ENCODE data around the gene CNTFR. TPM values are rescaled to one million over a fixed set of nuclear protein-coding genes. Genes with fewer than 3 reads are reported as not detected.

The CNTFR gene
- total and polyA plus RNA-seq, 10 donors: 2.8 to 46.8 (median 15.9) TPM

DNA sequence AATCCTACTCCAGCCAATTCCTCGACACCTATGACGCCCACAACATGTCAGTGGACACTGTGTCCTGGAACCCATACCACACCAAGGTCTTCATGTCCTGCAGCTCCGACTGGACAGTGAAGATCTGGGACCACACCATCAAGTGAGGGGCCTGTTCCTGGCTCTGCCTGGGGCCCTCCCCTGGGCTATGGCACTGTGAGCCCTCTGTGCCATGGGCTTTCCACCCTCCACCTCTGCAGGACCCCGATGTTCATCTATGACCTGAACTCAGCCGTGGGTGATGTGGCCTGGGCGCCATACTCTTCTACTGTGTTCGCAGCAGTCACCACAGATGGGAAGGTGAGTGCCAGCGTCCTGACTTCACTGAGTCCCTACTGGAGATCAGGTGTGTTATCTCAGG lies 75.1 kb downstream of the CNTFR start:
- Histone ChIP-seq H3K4me3 (no peak overlapping the region), H3K36me3 (no peaks in the 10 kb centered on the region), H3K9me3 (no peaks in the 10 kb centered on the region), H3K27ac (no peak overlapping the region), H3K4me1 (no peaks in the 10 kb centered on the region), H3K27me3 (replicated peaks in 1 of 7) (no peaks in the 10 kb centered on the region)
- 74 to 94% (median 89%) methylated on average over 5 to 8 of the region's 8 CpGs for WGBS, 5 donors
- intact Hi-C loops (cut with DNase I; ENCODE audit: low total_unique reads): no loop called here
- TF ChIP-seq, protein P1, sequence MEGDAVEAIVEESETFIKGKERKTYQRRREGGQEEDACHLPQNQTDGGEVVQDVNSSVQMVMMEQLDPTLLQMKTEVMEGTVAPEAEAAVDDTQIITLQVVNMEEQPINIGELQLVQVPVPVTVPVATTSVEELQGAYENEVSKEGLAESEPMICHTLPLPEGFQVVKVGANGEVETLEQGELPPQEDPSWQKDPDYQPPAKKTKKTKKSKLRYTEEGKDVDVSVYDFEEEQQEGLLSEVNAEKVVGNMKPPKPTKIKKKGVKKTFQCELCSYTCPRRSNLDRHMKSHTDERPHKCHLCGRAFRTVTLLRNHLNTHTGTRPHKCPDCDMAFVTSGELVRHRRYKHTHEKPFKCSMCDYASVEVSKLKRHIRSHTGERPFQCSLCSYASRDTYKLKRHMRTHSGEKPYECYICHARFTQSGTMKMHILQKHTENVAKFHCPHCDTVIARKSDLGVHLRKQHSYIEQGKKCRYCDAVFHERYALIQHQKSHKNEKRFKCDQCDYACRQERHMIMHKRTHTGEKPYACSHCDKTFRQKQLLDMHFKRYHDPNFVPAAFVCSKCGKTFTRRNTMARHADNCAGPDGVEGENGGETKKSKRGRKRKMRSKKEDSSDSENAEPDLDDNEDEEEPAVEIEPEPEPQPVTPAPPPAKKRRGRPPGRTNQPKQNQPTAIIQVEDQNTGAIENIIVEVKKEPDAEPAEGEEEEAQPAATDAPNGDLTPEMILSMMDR (IDR thresholded peaks at IDR 0.05 in 8 of 11, conservative IDR thresholded peaks at IDR 0.05 in 3 of 11): no peak
- TF ChIP-seq POLR2AphosphoS5 (IDR thresholded peaks at IDR 0.05) (no peak), POLR2A (IDR thresholded peaks at IDR 0.05) (no peak)
- DNase-seq: no peak

DNA sequence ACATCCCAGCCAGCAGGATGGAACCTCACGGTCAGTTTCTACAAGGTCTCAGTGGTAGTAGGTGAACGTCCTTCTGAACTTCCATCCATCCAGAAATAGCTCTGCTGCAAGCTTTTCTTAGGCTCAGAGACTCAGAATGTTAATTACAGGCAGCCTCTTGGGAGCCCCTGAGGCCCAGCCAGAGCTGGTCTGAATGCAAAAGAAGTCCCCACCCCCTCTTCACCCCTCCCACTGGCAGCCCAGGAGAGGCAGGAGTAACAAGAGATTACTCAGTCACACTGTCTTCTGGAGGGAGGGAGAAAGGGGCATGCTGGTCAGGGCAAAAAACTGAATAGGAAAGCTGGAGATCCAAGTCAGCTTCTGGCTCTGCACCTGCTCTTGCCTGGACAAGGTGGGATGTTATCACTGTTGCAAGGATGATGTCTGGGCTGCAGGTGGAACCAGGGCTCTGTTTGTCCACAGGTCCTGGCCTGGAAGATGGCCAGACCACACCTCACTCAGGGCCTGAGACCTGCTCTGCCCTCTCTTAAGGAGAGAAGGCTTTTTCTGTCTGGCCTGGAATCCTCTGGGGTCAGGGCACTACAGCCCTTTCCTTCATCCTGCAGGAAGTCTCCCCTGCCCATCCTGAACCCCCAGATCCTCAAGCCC lies 75.8 kb downstream of the CNTFR start:
- TF ChIP-seq, protein P1 (IDR thresholded peaks at IDR 0.05 in 8 of 11, conservative IDR thresholded peaks at IDR 0.05 in 3 of 11): no peak
- TF ChIP-seq POLR2A (IDR thresholded peaks at IDR 0.05) (no peak), POLR2AphosphoS5 (IDR thresholded peaks at IDR 0.05) (no peak)
- no peak for DNase-seq

DNA sequence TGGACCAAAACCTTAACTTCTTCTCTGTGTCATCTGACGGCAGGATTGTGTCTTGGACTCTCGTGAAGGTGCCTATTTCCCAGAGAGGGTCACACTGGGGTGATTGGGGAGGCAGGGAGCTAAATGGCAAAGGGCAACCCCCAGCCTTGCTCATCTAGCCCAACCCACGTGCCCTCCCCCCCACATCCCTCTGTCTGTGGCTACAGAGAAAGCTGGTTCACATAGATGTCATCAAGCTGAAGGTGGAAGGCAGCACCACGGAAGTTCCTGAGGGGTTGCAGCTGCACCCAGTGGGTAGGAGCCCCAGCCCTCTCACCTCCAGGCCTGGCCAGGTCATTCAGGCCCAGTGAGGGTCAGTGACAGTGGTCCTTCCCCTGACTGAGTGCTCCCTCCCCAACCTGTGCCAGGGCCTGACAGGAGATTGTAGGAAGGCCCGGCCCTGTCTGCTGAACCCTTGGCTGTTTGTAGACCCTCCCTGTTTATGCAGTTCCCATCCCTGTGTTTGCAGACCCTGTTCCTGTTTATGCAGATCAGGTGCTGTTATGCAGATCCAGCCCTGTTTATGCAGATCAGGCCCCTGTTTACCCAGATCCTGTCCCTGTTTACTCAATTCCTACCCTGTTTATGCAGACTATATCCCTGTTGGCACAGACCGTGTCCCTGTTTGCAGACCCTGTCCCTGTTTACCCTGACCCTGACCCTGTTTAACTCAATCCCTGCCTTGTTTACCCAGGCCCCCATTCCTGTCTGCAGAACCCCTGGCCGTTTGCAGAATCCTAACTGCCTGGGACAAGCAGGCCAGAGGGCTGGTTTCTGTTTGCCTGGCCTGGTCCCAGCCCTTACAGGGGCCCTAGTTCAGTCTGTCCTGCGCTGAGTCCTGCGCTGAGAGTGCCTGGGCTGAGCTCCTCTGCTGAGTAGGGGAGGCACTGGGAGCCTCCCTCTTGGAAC lies 77.1 kb downstream of the CNTFR start:
- intact Hi-C loops (cut with DNase I; ENCODE audit: low total_unique reads): no loop called here
- H3K27ac ChIP-seq: no peak overlapping the region
- no peaks in the 10 kb centered on the region for H3K9me3 ChIP-seq
- H3K4me1 ChIP-seq: no peaks in the 10 kb centered on the region
- no peak overlapping the region for H3K4me3 ChIP-seq
- no peaks in the 10 kb centered on the region for H3K36me3 ChIP-seq
- no peak for DNase-seq
- TF ChIP-seq, protein P1 (IDR thresholded peaks at IDR 0.05 in 8 of 11, conservative IDR thresholded peaks at IDR 0.05 in 3 of 11): no peak
- TF ChIP-seq POLR2AphosphoS5 (IDR thresholded peaks at IDR 0.05) (no peak), POLR2A (IDR thresholded peaks at IDR 0.05) (no peak)
- whole genome bisulfite sequencing, 5 donors: 66 to 85% (median 78%) methylated on average over 8 to 9 of the region's 9 CpGs
- no peaks in the 10 kb centered on the region for H3K27me3 ChIP-seq (replicated peaks in 1 of 7)

More for the DNA sequence above, 75.8 kb downstream of the CNTFR start:
- H3K36me3 ChIP-seq: no peaks in the 10 kb centered on the region
- intact Hi-C loops (cut with DNase I; ENCODE audit: low total_unique reads): no loop called here
- H3K27ac ChIP-seq: no peak overlapping the region
- H3K4me1 ChIP-seq: no peaks in the 10 kb centered on the region
- no peaks in the 10 kb centered on the region for H3K27me3 ChIP-seq (replicated peaks in 1 of 7)
- 62 to 74% (median 71%) methylated on average over 2 of the region's 2 CpGs for WGBS, 5 donors
- no peaks in the 10 kb centered on the region for H3K9me3 ChIP-seq
- no peak overlapping the region for H3K4me3 ChIP-seq
